ENCODE results near the gene ERC2. TPM values are rescaled to one million over a fixed set of nuclear protein-coding genes. Genes with fewer than 3 reads are reported as not detected.

The ERC2 gene
- total RNA-seq, 1 donor from 2014 or later, result 32.5 TPM

GRCh38 chr3:56357266-56357665 lies 111.0 kb downstream of the ERC2 start:
- H3K4me3 Mint-ChIP-seq (ENCODE audit: low read depth), result no peak overlapping the region
- TF ChIP-seq CTCF (IDR thresholded peaks at IDR 0.05; ENCODE audit: unreplicated experiment), result no peak
- H3K9me3 Mint-ChIP-seq (ENCODE audit: low read depth), result no peaks in the 10 kb centered on the region
- H3K4me1 Mint-ChIP-seq (ENCODE audit: low read depth), result peaks cover 3% of the 10 kb centered on the region
- no peak for DNase-seq (ENCODE audit: low spot score, unreplicated experiment)
- H3K27me3 Mint-ChIP-seq, result no peaks in the 10 kb centered on the region
- H3K36me3 Mint-ChIP-seq (ENCODE audit: insufficient read depth), result peaks cover 3% of the 10 kb centered on the region
- H3K27ac Mint-ChIP-seq, result no peak overlapping the region

GRCh38 chr3:56356808-56357207 lies 111.5 kb downstream of the ERC2 start:
- Mint-ChIP-seq H3K27ac (no peak overlapping the region), H3K4me1 (ENCODE audit: low read depth) (peaks cover 3% of the 10 kb centered on the region), H3K9me3 (ENCODE audit: low read depth) (no peaks in the 10 kb centered on the region), H3K4me3 (ENCODE audit: low read depth) (no peak overlapping the region), H3K27me3 (no peaks in the 10 kb centered on the region), H3K36me3 (ENCODE audit: insufficient read depth) (peaks cover 3% of the 10 kb centered on the region)
- no peak for DNase-seq (ENCODE audit: low spot score, unreplicated experiment)
- no peak for TF ChIP-seq CTCF (IDR thresholded peaks at IDR 0.05; ENCODE audit: unreplicated experiment)

GRCh38 chr3:56355570-56356185 lies 112.6 kb downstream of the ERC2 start:
- Mint-ChIP-seq H3K27me3 (no peaks in the 10 kb centered on the region), H3K36me3 (ENCODE audit: insufficient read depth) (no peaks in the 10 kb centered on the region), H3K4me1 (ENCODE audit: low read depth) (peaks cover 3% of the 10 kb centered on the region), H3K27ac (no peak overlapping the region), H3K9me3 (ENCODE audit: low read depth) (no peaks in the 10 kb centered on the region), H3K4me3 (ENCODE audit: low read depth) (no peak overlapping the region)
- no peak for DNase-seq (ENCODE audit: low spot score, unreplicated experiment)
- TF ChIP-seq CTCF (IDR thresholded peaks at IDR 0.05; ENCODE audit: unreplicated experiment), result no peak

- no peak for DNase-seq (ENCODE audit: low spot score, unreplicated experiment)
- H3K9me3 Mint-ChIP-seq (ENCODE audit: low read depth), result no peaks in the 10 kb centered on the region
- H3K36me3 Mint-ChIP-seq (ENCODE audit: insufficient read depth), result no peaks in the 10 kb centered on the region
- no peaks in the 10 kb centered on the region for H3K4me1 Mint-ChIP-seq (ENCODE audit: low read depth)
- no peak for TF ChIP-seq CTCF (IDR thresholded peaks at IDR 0.05; ENCODE audit: unreplicated experiment)
- no peak overlapping the region for H3K27ac Mint-ChIP-seq
- no peaks in the 10 kb centered on the region for H3K27me3 Mint-ChIP-seq
- no peak overlapping the region for H3K4me3 Mint-ChIP-seq (ENCODE audit: low read depth)
Measured at GRCh38 chr3:56351537-56351936, 116.7 kb downstream of the ERC2 start.

- no peaks in the 10 kb centered on the region for H3K4me1 Mint-ChIP-seq (ENCODE audit: low read depth)
- H3K4me3 Mint-ChIP-seq (ENCODE audit: low read depth), result no peak overlapping the region
- peak; percentile 49 for TF ChIP-seq CTCF (IDR thresholded peaks at IDR 0.05; ENCODE audit: unreplicated experiment)
- H3K9me3 Mint-ChIP-seq (ENCODE audit: low read depth), result no peaks in the 10 kb centered on the region
- H3K36me3 Mint-ChIP-seq (ENCODE audit: insufficient read depth), result peaks cover 1% of the 10 kb centered on the region
- H3K27me3 Mint-ChIP-seq, result no peaks in the 10 kb centered on the region
- DNase-seq (ENCODE audit: low spot score, unreplicated experiment), result peak; percentile 10
- no peak overlapping the region for H3K27ac Mint-ChIP-seq
Measured at GRCh38 chr3:56347219-56347871, 120.9 kb downstream of the ERC2 start.
